Muscle of back (tissue), 13 donors: Measurements from ENCODE around the gene C1orf146. TPM values are rescaled to one million over a fixed set of nuclear protein-coding genes. Genes with fewer than 3 reads are reported as not detected.
"Not testable (repeated sequence)": the region's sequence is repeated elsewhere in the genome, so short reads cannot be mapped to it uniquely, and the experiment has no call there.

ENCODE experiments used
- DNase-seq, 3 donors: peaks; one replicate each; pipeline versions ENCODE4 v3.0.0 to v3.0.0-alpha.2; 2013
- long read RNA-seq, 9 donors: transcript quantifications; one replicate each; lab custom pipeline, GENCODE V29; 2026
- polyA plus RNA-seq, 10 donors: library from polyadenylated mRNA; unstranded; fragments of 120-200 nt; gene quantifications; one replicate each; pipeline ENCODE4 v1.2.1, GENCODE V29; 2013; ENCODE audit not compliant: insufficient read length in 10 of 10

Gene C1orf146
- under 1 TPM in 1 of 10 donors, not detected in 9; 0.18 TPM for polyA plus RNA-seq
- long read RNA-seq, donor 1, partial matches to known transcripts: 5 of 5 reads
- long read RNA-seq, donor 1, other reads (novel, unspliced or antisense): 0 of 5 reads
- long read RNA-seq, donor 2: 0 reads
- long read RNA-seq, donor 3: 0 reads
- long read RNA-seq, donor 4: 0 reads
- long read RNA-seq, donor 5: 0 reads
- long read RNA-seq, donor 6: 0 reads
- long read RNA-seq, donor 7: 0 reads
- long read RNA-seq, donor 8: 0 reads
- long read RNA-seq, donor 9: 0 reads

DNA sequence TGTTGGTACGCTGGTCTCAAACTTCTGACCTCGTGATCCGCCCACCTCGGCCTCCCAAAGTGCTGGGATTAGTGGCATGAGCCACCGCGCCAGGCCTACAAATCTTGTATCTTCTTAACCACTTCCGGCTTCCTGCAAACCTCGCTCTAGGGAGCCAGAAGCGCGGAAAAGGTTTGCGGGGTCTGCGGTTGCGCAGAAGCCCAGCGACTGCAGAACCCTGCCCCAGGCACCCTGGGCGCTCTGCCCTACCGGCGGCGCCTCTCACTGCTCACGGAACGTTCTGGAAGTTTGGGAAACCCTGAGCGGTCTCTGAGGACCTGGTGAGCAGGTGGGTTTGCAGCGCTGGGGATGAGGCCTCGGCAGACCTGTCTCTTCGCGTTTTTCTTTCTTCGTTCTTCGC, at the start of gene C1orf146:
C1orf146 (plus strand) TSS at position 195 of the 400 bp plus-strand sequence. CDS start 13,506 bp downstream, outside the sequence.
- no peak for DNase-seq

DNA sequence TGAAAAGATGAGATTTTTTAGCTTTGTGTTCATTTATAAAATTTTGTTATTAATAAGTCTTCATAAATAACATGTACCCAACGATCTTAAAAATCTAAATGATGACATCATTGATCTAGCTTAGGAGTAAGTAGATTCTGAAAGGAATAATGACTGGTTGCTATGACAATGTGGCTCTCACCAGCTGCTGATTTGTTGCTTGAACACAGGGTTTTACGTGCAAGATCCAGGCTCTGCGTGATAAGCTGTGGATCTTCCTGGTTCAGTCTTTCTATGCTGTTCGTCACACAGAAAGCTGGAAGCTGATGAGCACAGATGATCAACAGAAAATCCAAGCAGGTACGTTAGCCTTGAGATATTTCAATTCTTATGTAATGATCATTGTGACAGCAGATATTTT, 49.1 kb upstream of the C1orf146 start:
- no peak for DNase-seq

- no peak for DNase-seq
Observed at GRCh38 chr1:92169214-92170005, 48.3 kb upstream of the C1orf146 start.

DNA sequence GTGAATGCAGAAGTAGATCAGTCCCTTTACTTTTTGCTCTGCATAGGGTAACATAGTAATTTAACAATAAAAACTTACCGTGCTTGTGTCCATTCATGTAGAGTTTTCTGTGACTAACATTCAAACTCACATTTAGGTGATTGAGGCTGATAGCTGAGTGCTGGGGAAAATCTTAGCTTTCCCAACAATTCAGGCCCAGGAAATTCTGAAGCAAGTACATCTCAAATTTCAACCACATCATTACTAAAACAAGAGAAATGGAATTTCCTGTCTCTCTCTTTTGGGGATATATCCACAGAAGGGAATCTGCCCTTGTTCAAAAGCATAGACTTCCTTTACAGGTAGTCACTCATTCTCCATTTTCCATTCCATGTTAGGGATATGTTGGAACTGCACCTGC, 33.1 kb upstream of the C1orf146 start:
- peak in 1 of 3 donors; percentile 37 for DNase-seq

DNA sequence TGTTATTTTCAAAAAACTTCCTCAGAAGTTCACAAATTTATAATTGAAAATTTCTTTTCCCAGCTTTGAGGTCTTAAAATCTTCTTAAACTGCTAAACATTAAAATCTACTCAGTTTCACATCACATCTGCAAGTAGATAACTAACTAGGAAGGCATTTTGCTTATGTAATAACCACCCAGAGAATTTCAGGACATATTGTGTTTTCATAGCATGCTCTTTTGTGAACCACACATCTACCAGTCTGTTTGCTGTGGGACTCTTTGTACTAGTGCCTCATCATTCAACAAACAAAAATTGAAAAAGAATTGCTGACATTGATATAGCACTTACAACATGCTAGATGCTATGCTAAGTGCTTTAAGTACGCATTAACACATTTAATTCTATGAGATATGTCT, 31.6 kb upstream of the C1orf146 start:
- DNase-seq: no peak

DNA sequence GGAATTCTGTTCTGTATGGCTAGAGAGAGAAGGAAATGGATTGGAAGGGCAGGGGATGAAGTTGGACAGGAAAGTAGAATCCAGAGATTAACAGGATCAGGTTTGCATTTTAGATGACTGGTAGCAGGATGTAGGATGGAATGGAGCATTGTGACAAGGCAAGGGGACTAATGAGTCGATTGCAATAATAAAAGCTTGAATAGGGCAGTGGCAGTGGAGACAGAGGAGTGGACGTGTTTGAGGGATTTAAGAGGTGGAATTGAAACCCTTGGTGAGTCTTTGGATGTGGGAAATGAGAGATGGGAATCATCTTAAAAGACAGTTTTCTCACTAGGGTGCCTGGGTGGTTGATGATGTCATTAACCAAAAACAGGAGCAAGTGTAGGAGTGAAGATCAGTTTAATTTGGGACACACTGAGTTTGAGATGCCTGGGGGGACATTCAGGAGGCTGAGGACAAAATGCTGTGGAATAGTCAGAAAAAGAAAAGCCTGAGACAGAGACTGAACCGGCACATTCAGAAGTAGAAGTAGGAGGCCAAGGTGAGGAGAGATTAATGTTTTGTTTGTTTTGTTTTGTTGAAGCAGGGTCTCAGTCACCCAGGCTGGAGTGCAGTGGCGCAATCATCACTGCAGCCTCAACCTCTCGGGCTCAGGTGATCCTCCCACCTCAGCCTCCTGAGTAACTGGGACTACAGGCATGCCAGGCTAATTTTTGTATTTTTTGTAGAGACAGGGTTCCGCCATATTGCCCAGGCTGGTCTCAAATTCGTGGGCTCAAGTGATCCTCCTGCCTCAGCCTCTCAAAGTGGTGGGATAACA, 29.1 kb upstream of the C1orf146 start:
- DNase-seq: no peak

DNA sequence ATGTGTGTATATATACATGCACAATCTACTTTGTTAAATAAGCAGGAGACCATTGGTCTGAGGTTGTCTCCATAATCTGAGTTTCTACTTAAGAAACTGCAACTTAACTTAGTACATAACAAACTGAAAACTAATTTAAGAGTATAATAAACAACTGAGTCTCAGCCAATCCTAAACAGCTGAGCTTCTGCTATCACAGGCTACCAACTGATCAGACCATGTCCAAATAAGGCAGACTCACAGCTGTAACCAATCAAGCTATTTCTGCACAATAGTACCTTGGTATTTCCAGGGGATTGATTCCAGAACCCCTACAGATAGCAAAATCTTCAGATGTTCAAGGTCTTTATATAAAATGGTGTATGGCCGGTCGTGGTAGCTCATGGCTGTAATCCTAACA, 26.0 kb upstream of the C1orf146 start:
- no peak for DNase-seq

GRCh38 chr1:92192246-92192645, 25.5 kb upstream of the C1orf146 start:
- DNase-seq: no peak

DNA sequence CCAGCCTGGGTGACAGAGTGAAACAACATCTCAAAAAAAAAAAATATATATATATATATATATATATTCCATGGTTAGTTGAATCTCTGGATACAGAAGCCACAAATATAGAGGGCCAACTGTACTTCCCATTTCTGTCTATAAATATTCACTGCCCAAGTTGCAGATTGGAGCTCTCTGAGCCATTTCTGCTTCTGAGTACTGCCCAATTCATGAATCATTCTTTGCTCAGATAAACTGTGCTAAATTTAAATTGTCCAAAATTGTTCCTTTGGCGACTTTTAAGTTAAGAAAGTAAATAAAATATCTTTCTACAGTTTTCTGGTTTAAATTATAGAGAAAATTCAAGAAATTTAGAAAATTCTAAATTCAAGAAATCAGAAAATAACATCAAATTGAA, 23.2 kb upstream of the C1orf146 start:
- no peak for DNase-seq

- no peak for DNase-seq
Observed at GRCh38 chr1:92201973-92202372, 15.7 kb upstream of the C1orf146 start.

DNA sequence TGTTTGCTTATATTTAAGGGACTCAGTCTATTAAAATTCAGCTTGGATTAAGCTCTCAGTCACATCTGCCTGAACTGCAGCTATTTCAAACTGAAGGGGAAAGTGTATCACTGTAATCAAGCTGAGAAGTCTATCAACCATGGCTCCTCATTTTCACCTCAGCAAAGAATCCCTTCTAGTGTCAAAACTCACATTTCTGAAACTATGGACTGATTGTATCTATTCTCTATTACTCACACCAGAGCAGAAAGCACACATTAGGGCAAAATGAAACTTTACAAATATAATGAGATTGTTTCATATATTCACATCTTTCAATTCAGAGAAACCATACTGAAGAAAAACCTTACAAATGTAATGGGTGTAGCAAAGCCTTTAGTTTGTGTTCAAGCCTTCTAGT, 14.6 kb upstream of the C1orf146 start:
- no peak for DNase-seq

GRCh38 chr1:92210701-92211100, 7.0 kb upstream of the C1orf146 start:
- no peak for DNase-seq

GRCh38 chr1:92211166-92211565, 6.5 kb upstream of the C1orf146 start:
- no peak for DNase-seq

DNA sequence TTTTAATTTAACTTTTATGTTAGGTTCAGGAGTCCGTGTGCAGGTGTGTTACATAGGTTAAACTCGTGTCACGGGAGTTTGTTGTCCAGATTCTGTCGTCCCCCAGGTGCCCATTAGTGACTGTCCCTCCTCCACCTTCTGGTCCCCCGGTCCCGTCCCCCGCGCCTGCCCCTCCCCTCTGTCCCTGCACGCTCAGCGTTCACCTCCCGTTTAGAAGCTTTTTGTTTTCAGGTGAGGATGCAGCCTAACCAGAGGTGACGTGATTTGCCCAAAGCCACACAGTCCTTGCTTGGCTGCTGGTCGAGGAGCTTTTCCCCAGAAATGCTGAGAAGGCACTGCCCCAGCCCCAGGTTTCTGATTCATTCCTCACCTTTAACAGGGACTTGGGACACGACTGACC, 844 bp downstream of the C1orf146 start:
- DNase-seq: no peak

DNA sequence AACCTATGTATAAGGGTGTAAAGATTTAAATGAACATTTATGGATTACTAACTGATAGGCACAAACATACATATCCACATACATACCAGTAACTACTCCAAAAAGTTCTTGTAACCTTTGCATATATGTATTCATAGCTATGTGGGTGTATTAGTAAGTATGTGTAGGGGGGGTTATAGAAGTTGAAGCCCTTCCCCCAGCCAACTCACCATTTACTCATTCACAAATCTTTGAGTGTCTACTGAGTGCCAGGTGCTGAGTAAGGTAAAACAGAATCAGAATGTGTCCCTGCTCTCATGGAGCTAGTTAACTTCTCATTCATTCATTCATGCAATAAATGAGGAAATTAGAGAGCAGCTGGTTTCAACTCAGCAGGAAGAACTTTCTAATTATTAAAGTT, 1.3 kb downstream of the C1orf146 start:
- DNase-seq: no peak

DNA sequence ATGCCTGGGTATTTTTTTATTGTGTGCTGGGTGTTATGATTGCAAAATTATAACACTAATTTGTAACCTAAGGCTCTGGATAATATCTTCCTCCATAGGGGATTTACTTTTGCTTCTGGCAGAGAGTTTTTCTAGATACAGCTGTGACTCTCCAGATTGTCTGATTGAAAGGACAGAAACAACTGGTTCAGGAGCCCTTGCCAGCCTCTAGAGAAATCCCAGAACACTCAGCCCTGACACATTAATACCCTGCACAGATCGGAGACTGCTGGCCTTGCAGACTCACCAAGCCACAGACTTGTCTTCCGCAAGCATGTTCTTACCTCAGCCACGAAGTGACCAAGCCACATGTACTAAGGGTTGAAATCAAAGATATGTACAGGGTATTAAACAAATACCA, 10.7 kb downstream of the C1orf146 start:
- DNase-seq: no peak

DNA sequence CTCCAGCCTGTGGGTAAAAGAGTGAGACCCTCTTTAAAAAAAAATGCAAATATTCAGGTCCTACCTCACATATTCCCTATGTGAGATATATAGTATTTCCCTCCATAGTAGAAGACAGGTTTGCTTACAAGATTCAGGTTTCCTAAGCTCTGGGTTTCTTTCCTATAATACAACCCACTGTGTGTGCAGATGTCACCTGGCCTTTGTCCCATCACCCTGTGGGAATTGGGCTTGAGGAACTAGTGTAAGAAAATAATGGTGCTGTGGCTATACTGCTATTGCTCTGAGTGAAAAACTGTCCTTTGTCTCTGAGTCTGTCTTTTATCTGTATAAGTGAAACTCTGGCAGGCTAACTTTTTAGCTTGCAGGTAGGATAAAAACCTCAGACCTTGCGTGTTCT, 13.0 kb downstream of the C1orf146 start:
- DNase-seq: no peak

- DNase-seq: no peak
Observed at GRCh38 chr1:92240034-92240433, 22.3 kb downstream of the C1orf146 start.

DNA sequence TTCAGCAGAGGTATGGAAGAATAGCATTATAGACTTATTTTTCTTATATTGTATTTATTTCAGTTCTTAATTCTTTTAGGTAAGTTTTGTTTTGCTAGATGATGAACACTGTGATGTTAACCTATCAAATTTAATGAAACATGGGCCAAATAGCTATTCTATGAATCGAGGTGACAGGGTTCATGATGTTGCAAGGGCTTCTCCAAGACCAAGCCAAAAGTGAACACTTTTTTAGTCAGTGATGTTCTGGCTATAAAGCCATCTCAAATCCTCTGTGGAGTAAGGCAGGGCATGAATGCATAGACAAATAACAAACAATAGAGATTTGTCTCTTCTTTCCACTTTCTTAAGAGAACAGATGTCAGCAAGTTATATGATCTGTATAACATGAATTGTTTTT, 26.7 kb downstream of the C1orf146 start:
- peak in 1 of 3 donors; percentile 1 for DNase-seq

- DNase-seq: not testable (repeated sequence)
Observed at GRCh38 chr1:92254714-92255113, 37.0 kb downstream of the C1orf146 start.

DNA sequence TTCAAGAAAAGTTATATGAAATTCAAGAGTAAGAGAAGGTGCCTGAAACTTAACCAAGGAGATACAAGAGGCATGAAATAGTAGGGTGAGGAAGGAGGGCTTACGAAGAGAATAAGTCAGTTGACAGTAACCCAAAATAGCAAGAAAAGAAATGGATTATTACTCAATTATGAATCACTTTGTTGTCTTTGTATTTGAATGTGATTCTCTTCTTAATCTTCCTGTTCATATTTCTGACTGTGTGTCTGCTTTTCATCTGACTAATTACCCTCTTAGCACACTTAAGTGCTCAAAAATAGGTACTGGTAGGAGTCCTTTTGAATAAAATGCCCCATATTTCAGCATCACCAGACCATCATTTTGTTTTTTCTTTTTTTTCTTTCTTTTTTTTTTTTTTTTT, 41.6 kb downstream of the C1orf146 start:
- DNase-seq: no peak

DNA sequence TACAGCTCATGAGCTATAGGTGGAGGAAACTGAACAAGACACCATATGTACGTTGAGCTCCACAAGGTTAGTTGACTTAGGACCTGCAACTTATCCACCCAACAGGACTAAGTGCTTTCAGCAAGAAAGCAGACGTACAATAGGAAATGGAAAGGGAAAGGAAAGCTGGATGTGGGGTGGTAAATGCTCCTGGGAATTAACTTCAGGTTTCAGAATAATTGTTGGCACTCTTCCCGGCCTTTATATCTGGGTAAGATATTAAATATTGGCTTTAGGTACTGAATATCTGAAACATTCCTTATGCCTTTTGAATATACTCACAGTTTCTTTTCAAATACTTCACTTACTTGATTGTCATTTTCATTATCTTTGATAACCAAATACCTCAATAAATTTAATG, 44.8 kb downstream of the C1orf146 start:
- DNase-seq: no peak

GRCh38 chr1:92273039-92273438, 55.3 kb downstream of the C1orf146 start:
- peak in 2 of 3 donors; percentile 3 to 15 for DNase-seq
